CD8-positive, alpha-beta memory T cell (primary cell): Measurements from ENCODE around the gene CNFN. TPM values are rescaled to one million over a fixed set of nuclear protein-coding genes. Genes with fewer than 3 reads are reported as not detected.
A peak's percentile ranks its signal among the peaks of the same experiment; 100 is the strongest.
"Not testable (repeated sequence)": the region's sequence is repeated elsewhere in the genome, so short reads cannot be mapped to it uniquely, and the experiment has no call there.

Experiments used
- CTCF ChIA-PET: fragments of 350-600 bp; sonication (Branson Sonifier 250); formaldehyde crosslinking; loops from one replicate; lab custom pipeline; 2021; ENCODE audit warnings: antibody characterized with exemption; lab: Charles Lee
- POLR2A ChIA-PET: fragments of 350-600 bp; sonication (Branson Sonifier 250); formaldehyde crosslinking; loops from one replicate; lab custom pipeline; 2021; ENCODE audit warnings: antibody characterized with exemption; lab: Charles Lee
- DNase-seq, 5 donors: peaks; one replicate each; pipeline versions ENCODE4 v3.0.0 to v3.0.0-alpha.2; 2020 to 2022; ENCODE audit warnings: mixed read lengths in 1 of 5
- H3K27ac ChIP-seq: one replicate; pipeline ENCODE4 v1.7.0; 2013; ENCODE audit warnings: low read depth, mild to moderate bottlenecking, low read length, moderate library complexity
- H3K27me3 ChIP-seq: 2 replicates; pipeline ENCODE4 v1.7.0; 2013; ENCODE audit warnings: low read length, mild to moderate bottlenecking; ENCODE audit not compliant: insufficient read depth, poor library complexity, severe bottlenecking
- H3K36me3 ChIP-seq: 2 replicates; pipeline ENCODE4 v1.7.0; 2013; ENCODE audit warnings: mild to moderate bottlenecking, low read length, moderate library complexity; ENCODE audit not compliant: insufficient read depth
- H3K4me1 ChIP-seq: 2 replicates; pipeline ENCODE4 v1.7.0; 2013; ENCODE audit warnings: mild to moderate bottlenecking, low read length, moderate library complexity; ENCODE audit not compliant: insufficient read depth
- H3K4me3 ChIP-seq: 2 replicates; pipeline ENCODE4 v1.7.0; 2013; ENCODE audit warnings: mild to moderate bottlenecking, low read length
- H3K9me3 ChIP-seq: 2 replicates; pipeline ENCODE4 v1.7.0; 2013; ENCODE audit warnings: mild to moderate bottlenecking, low read length
- H3K27ac Mint-ChIP-seq, 8 donors: one replicate each; pipeline ENCODE4 v1.8.0; 2020 to 2021; ENCODE audit warnings: mixed read lengths in 8 of 8, mild to moderate bottlenecking in 6 of 8, inconsistent platforms in 3 of 8, moderate library complexity in 3 of 8
- H3K27me3 Mint-ChIP-seq, 2 donors: one replicate each; pipeline ENCODE4 v1.8.0; 2020 to 2021; ENCODE audit warnings: mixed read lengths in 2 of 2, mild to moderate bottlenecking in 1 of 2, moderate library complexity in 1 of 2
- H3K36me3 Mint-ChIP-seq, 3 donors: one replicate each; pipeline ENCODE4 v1.8.0; 2020 to 2021; ENCODE audit warnings: mixed read lengths in 3 of 3, inconsistent platforms in 1 of 3, mild to moderate bottlenecking in 1 of 3
- H3K4me1 Mint-ChIP-seq, 3 donors: one replicate each; pipeline ENCODE4 v1.8.0; 2020 to 2021; ENCODE audit warnings: mixed read lengths in 3 of 3, inconsistent platforms in 1 of 3, mild to moderate bottlenecking in 1 of 3
- H3K4me3 Mint-ChIP-seq, 7 donors: one replicate each; pipeline ENCODE4 v1.8.0; 2020 to 2021; ENCODE audit warnings: mixed read lengths in 7 of 7, mild to moderate bottlenecking in 6 of 7, moderate library complexity in 4 of 7, inconsistent platforms in 2 of 7
- H3K9me3 Mint-ChIP-seq, 5 donors: one replicate each; pipeline ENCODE4 v1.8.0; 2020 to 2022; ENCODE audit warnings: mixed read lengths in 5 of 5, mild to moderate bottlenecking in 3 of 5, moderate library complexity in 2 of 5, inconsistent platforms in 1 of 5
- polyA plus RNA-seq: library from polyadenylated mRNA; unstranded; fragments of 300-500 nt; fragmentation: Illumina TruSeq; gene quantifications from one replicate; pipeline ENCODE4 v1.2.3, GENCODE V29; 2021
- total RNA-seq, 2 experiments: library from RNA; stranded (reverse); gene quantifications; one replicate each; pipeline ENCODE4 v1.2.3, GENCODE V29; 2021

The CNFN gene
- total and polyA plus RNA-seq, 3 experiments from 2014 or later, result not detected

GRCh38 chr19:42343344-42344110, 46.6 kb downstream of the CNFN start:
- Mint-ChIP-seq H3K4me1 (no peaks in the 10 kb centered on the region), H3K27ac (peak overlapping the region in 1 of 8 donors; percentile 83), H3K36me3 (peaks cover 4 to 43% (median 12%) of the 10 kb centered on the region in 3 donors), H3K27me3 (no peaks in the 10 kb centered on the region), H3K4me3 (no peak overlapping the region), H3K9me3 (no peaks in the 10 kb centered on the region)
- Histone ChIP-seq H3K27ac (no peak overlapping the region), H3K4me3 (no peak overlapping the region), H3K27me3 (no peaks in the 10 kb centered on the region), H3K9me3 (no peaks in the 10 kb centered on the region), H3K4me1 (no peaks in the 10 kb centered on the region), H3K36me3 (no peaks in the 10 kb centered on the region)
- CTCF ChIA-PET, result interaction anchor here (0.6 to 1.3 kb wide), 2 partner anchors 40 to 220 kb away, joined by 3 read pairs; no protein-coding TSS in a partner anchor
- no peak for DNase-seq
- POLR2A ChIA-PET, result no interaction called here

GRCh38 chr19:42339922-42340321, 50.2 kb downstream of the CNFN start:
- H3K4me1 Mint-ChIP-seq, DNase-seq, CTCF ChIA-PET, H3K27me3 ChIP-seq, H3K4me3 Mint-ChIP-seq, H3K4me3 ChIP-seq, H3K36me3 ChIP-seq, H3K27ac ChIP-seq, H3K9me3 Mint-ChIP-seq, H3K27me3 Mint-ChIP-seq, POLR2A ChIA-PET, H3K9me3 ChIP-seq, H3K27ac Mint-ChIP-seq, H3K4me1 ChIP-seq: not testable (repeated sequence)
- H3K36me3 Mint-ChIP-seq, result peaks cover 7 to 29% (median 11%) of the 10 kb centered on the region in 3 donors

GRCh38 chr19:42339126-42339860, 50.8 kb downstream of the CNFN start:
- H3K27ac ChIP-seq, CTCF ChIA-PET, H3K27me3 ChIP-seq, H3K4me3 Mint-ChIP-seq, H3K36me3 ChIP-seq, DNase-seq, H3K4me1 ChIP-seq, H3K9me3 Mint-ChIP-seq, H3K27ac Mint-ChIP-seq, H3K4me1 Mint-ChIP-seq, H3K27me3 Mint-ChIP-seq, POLR2A ChIA-PET, H3K9me3 ChIP-seq, H3K4me3 ChIP-seq: not testable (repeated sequence)
- H3K36me3 Mint-ChIP-seq, result peaks cover 7 to 25% (median 8%) of the 10 kb centered on the region in 3 donors

Other genes with a start within 250 kb of the CNFN start
- gene DEDD2, start 172.6 kb downstream of the CNFN start, total RNA-seq, result 10 to 100 TPM; 30.0 to 32.7 TPM
- gene DEDD2, start 172.6 kb downstream of the CNFN start, polyA plus RNA-seq, result 163 TPM
- gene ZNF526, start 170.0 kb downstream of the CNFN start, total RNA-seq, result 10 to 100 TPM; 18.4 to 20.5 TPM
- 9.0 TPM for gene ZNF526, start 170.0 kb downstream of the CNFN start, polyA plus RNA-seq
- 10 to 100 TPM; 52.9 to 53.5 TPM for gene GSK3A, start 147.7 kb downstream of the CNFN start, total RNA-seq
- 23.8 TPM for gene GSK3A, start 147.7 kb downstream of the CNFN start, polyA plus RNA-seq
- 10 to 100 TPM; 58.7 to 64.7 TPM for gene ERF, start 135.2 kb downstream of the CNFN start, total RNA-seq
- gene ERF, start 135.2 kb downstream of the CNFN start, polyA plus RNA-seq, result 5.1 TPM
- 10 to 100 TPM; 53.9 to 60.4 TPM for gene CIC, start 121.0 kb downstream of the CNFN start, total RNA-seq
- gene CIC, start 121.0 kb downstream of the CNFN start, polyA plus RNA-seq, result 2.7 TPM
- 1 to 10 TPM in 1 of 2 experiments, under 1 TPM in 1; 0.73 to 1.0 TPM for gene PRR19, start 88.2 kb downstream of the CNFN start, total RNA-seq
- 0.64 TPM for gene PRR19, start 88.2 kb downstream of the CNFN start, polyA plus RNA-seq
- 10 to 100 TPM; 48.1 to 48.9 TPM for gene PAFAH1B3, start 87.7 kb downstream of the CNFN start, total RNA-seq
- gene PAFAH1B3, start 87.7 kb downstream of the CNFN start, polyA plus RNA-seq, result 36.9 TPM
- under 1 TPM in 1 of 2 experiments, not detected in 1; 0.15 TPM for gene TMEM145, start 77.0 kb downstream of the CNFN start, total RNA-seq
- gene TMEM145, start 77.0 kb downstream of the CNFN start, polyA plus RNA-seq, result not detected
- 10 to 100 TPM; 10.2 to 10.6 TPM for gene MEGF8, start 64.7 kb downstream of the CNFN start, total RNA-seq
- 0.41 TPM for gene MEGF8, start 64.7 kb downstream of the CNFN start, polyA plus RNA-seq
- gene LIPE, start 37.1 kb upstream of the CNFN start, total RNA-seq, result 10 to 100 TPM; 22.2 to 22.7 TPM
- gene LIPE, start 37.1 kb upstream of the CNFN start, polyA plus RNA-seq, result 5.0 TPM
- gene CXCL17, start 52.6 kb upstream of the CNFN start, total RNA-seq, result not detected
- not detected for gene CXCL17, start 52.6 kb upstream of the CNFN start, polyA plus RNA-seq
- under 1 TPM; 0.46 to 0.78 TPM for gene CEACAM1, start 138.2 kb upstream of the CNFN start, total RNA-seq
- 0.15 TPM for gene CEACAM1, start 138.2 kb upstream of the CNFN start, polyA plus RNA-seq
- not detected for gene CEACAM8, start 204.6 kb upstream of the CNFN start, total RNA-seq
- gene CEACAM8, start 204.6 kb upstream of the CNFN start, polyA plus RNA-seq, result not detected